HepG2 (cell line): ENCODE measurements around the gene TRIM59. TPM values are rescaled to one million over a fixed set of nuclear protein-coding genes. Genes with fewer than 3 reads are reported as not detected.

Experiments
- AKAP8 ChIP-seq: sonication (generic); formaldehyde crosslinking; IDR thresholded peaks from 2 replicates; pipeline ENCODE4 v1.5.1; 2020; ENCODE audit warnings: mild to moderate bottlenecking, missing genetic modification reagents
- ARHGAP35 ChIP-seq: sonication (generic); formaldehyde crosslinking; IDR thresholded peaks from 2 replicates; pipeline ENCODE4 v1.9.0; 2022; ENCODE audit warnings: mild to moderate bottlenecking, inconsistent platforms, moderate library complexity, missing genetic modification reagents, borderline replicate concordance
- ATRX ChIP-seq: sonication (generic); formaldehyde crosslinking; IDR thresholded peaks from 2 replicates; pipeline ENCODE4 v1.4.0; 2020; ENCODE audit warnings: missing genetic modification reagents, borderline replicate concordance
- BHLHE40 ChIP-seq: IDR thresholded peaks from 2 replicates; pipeline ENCODE4 v1.6.1; 2011; ENCODE audit warnings: low read length, improper control_type of control experiment
- CBFB ChIP-seq: sonication (generic); formaldehyde crosslinking; IDR thresholded peaks from 2 replicates; pipeline ENCODE4 v1.4.0; 2020; ENCODE audit warnings: missing genetic modification reagents
- CCAR2 ChIP-seq: fragments of 200-400 bp; formaldehyde crosslinking; optimal IDR thresholded peaks from 2 replicates; pipeline ENCODE3; 2018; ENCODE audit warnings: low read depth, mild to moderate bottlenecking, low read length, moderate library complexity
- EZH2 ChIP-seq: conservative IDR thresholded peaks from 2 replicates; pipeline ENCODE4 v1.6.1; 2012; ENCODE audit warnings: mild to moderate bottlenecking, low read depth, low read length, moderate library complexity
- FOSL1 ChIP-seq: sonication (generic); formaldehyde crosslinking; IDR thresholded peaks from 2 replicates; pipeline ENCODE4 v1.9.0; 2021; ENCODE audit warnings: missing genetic modification reagents, borderline replicate concordance
- GATAD1 ChIP-seq: IDR thresholded peaks from 2 replicates; pipeline ENCODE4 v1.6.1; 2016; ENCODE audit warnings: missing genetic modification reagents, missing compliant biosample characterization
- HMGXB4 ChIP-seq, 2 experiments: sonication (generic) in 1 of 2; formaldehyde crosslinking in 1 of 2; IDR thresholded peaks; 2 replicates each; pipeline versions ENCODE4 v1.4.0 to v1.6.1; 2018 to 2020; ENCODE audit warnings: missing genetic modification reagents in 2 of 2, borderline replicate concordance in 1 of 2, low read depth in 1 of 2, mild to moderate bottlenecking in 1 of 2, missing biosample characterization in 1 of 2
- MBNL3 ChIP-seq: fragments of 250-450 bp; sonication (Bioruptor Pico); conservative IDR thresholded peaks from 2 replicates; pipeline ENCODE4 v1.8.0; 2022; ENCODE audit warnings: mild to moderate bottlenecking, inconsistent platforms
- MIER2 ChIP-seq: IDR thresholded peaks from 2 replicates; pipeline ENCODE4 v1.6.1; 2016; ENCODE audit warnings: missing biosample characterization, missing genetic modification reagents
- MLX ChIP-seq: IDR thresholded peaks from 2 replicates; pipeline ENCODE4 v1.6.1; 2016
- RBFOX2 ChIP-seq: fragments of 200-400 bp; formaldehyde crosslinking; IDR thresholded peaks from 2 replicates; pipeline ENCODE4 v1.6.1; 2017; ENCODE audit warnings: low read depth, mild to moderate bottlenecking, low read length
- TERF1 ChIP-seq: sonication (generic); formaldehyde crosslinking; IDR thresholded peaks from 2 replicates; pipeline ENCODE4 v1.8.0; 2022; ENCODE audit warnings: mild to moderate bottlenecking, missing genetic modification reagents, moderate library complexity
- ZFP37 ChIP-seq: sonication (generic); formaldehyde crosslinking; IDR thresholded peaks from 2 replicates; pipeline ENCODE4 v1.4.0; 2020; ENCODE audit warnings: missing genetic modification reagents, borderline replicate concordance
- ZFP90 ChIP-seq: sonication (generic); formaldehyde crosslinking; IDR thresholded peaks from 2 replicates; pipeline ENCODE4 v1.8.0; 2022; ENCODE audit warnings: missing genetic modification reagents, mild to moderate bottlenecking, inconsistent platforms, borderline replicate concordance
- ZNF577 ChIP-seq: sonication (generic); formaldehyde crosslinking; IDR thresholded peaks from 2 replicates; pipeline ENCODE4 v1.4.0; 2020; ENCODE audit warnings: mild to moderate bottlenecking, low read depth, missing genetic modification reagents, borderline replicate concordance
- ZNF660 ChIP-seq: sonication (generic); formaldehyde crosslinking; IDR thresholded peaks from 2 replicates; pipeline ENCODE4 v1.5.1; 2020; ENCODE audit warnings: mild to moderate bottlenecking, low read depth, missing genetic modification reagents, borderline replicate concordance
- ZNF678 ChIP-seq: sonication (generic); formaldehyde crosslinking; IDR thresholded peaks from 2 replicates; pipeline ENCODE4 v1.4.0; 2020; ENCODE audit warnings: mild to moderate bottlenecking, missing genetic modification reagents
- ZNF776 ChIP-seq: sonication (generic); formaldehyde crosslinking; IDR thresholded peaks from 2 replicates; pipeline ENCODE4 v1.4.0; 2020; ENCODE audit warnings: mild to moderate bottlenecking, missing genetic modification reagents
- ZNF788 ChIP-seq: sonication (generic); formaldehyde crosslinking; IDR thresholded peaks from 2 replicates; pipeline ENCODE4 v1.5.0; 2020; ENCODE audit warnings: mild to moderate bottlenecking, missing genetic modification reagents, borderline replicate concordance
- ZNF800 ChIP-seq: sonication (generic); formaldehyde crosslinking; IDR thresholded peaks from 2 replicates; pipeline ENCODE4 v1.4.0; 2020; ENCODE audit warnings: missing genetic modification reagents
- ZSCAN25 ChIP-seq: sonication (generic); formaldehyde crosslinking; IDR thresholded peaks from 2 replicates; pipeline ENCODE4 v1.8.0; 2022; ENCODE audit warnings: mild to moderate bottlenecking, missing genetic modification reagents
- polyA plus RNA-seq, 8 experiments: library from polyadenylated mRNA; depleted of rRNA in 3 of 8; stranded (reverse) in 7 of 8; unstranded in 1 of 8; fragments of >200 nt; fragmentation: Illumina TruSeq in 4 of 8; extraction: Trizol in 4 of 8; gene quantifications; 2 replicates each; pipeline versions ENCODE4 v1.2.1 to v1.2.3, GENCODE V29; 2011 to 2016; ENCODE audit warnings: low read depth in 4 of 8, missing spikeins in 1 of 8, mixed read lengths in 1 of 8; ENCODE audit not compliant: insufficient read depth in 1 of 8
- total RNA-seq, 5 experiments: library from RNA; depleted of rRNA; stranded (reverse); fragments of >200 nt; fragmentation: Illumina TruSeq; extraction: Trizol; gene quantifications; 2 replicates each; pipeline ENCODE4 v1.2.3, GENCODE V29; 2016; ENCODE audit warnings: low read depth in 1 of 5

The TRIM59 gene
- total and polyA plus RNA-seq, 2 of the 13 experiments (the other 11 are each of a cell fraction or from before 2014, with no cell fraction given), result 1.3 to 3.2 TPM

GRCh38 chr3:160448845-160449635, 546 bp downstream of the TRIM59 start (continued):
- TF ChIP-seq ZSCAN25 (CRISPR knock-in tag), result no peak
- TF ChIP-seq ATRX, result no peak
- TF ChIP-seq RBFOX2, result no peak
- TF ChIP-seq CCAR2, result no peak
- no peak for TF ChIP-seq ZNF577 (CRISPR knock-in tag)
- no peak for TF ChIP-seq AKAP8 (CRISPR knock-in tag)
- no peak for TF ChIP-seq FOSL1 (CRISPR knock-in tag)
- TF ChIP-seq ARHGAP35 (CRISPR knock-in tag), result 0 out of 2 replicates have a peak, but pooled peaks have one; percentile 2
- TF ChIP-seq MIER2 (CRISPR knock-in tag), result no peak
- no peak for TF ChIP-seq BHLHE40
- no peak for TF ChIP-seq EZH2
- no peak for TF ChIP-seq ZFP37 (CRISPR knock-in tag)
- 0 out of 2 replicates have a peak, but pooled peaks have one; percentile 50 for TF ChIP-seq ZNF776 (CRISPR knock-in tag)
- TF ChIP-seq ZNF800 (CRISPR knock-in tag), result no peak
- no peak for TF ChIP-seq MBNL3 (CRISPR knock-in tag)
- no peak for TF ChIP-seq ZNF660 (CRISPR knock-in tag)
- TF ChIP-seq ZNF678, result no peak
- TF ChIP-seq ZFP90 (CRISPR knock-in tag), result no peak
- TF ChIP-seq ZNF788, result no peak
- TF ChIP-seq MLX (CRISPR knock-in tag), result no peak
- TF ChIP-seq CBFB, result no peak
- no peak for TF ChIP-seq TERF1 (CRISPR knock-in tag)
- TF ChIP-seq HMGXB4 (CRISPR knock-in tag; IDR thresholded peaks at IDR 0.05; ENCODE audit: borderline replicate concordance in 1 of 2, low read depth in 1 of 2), result 0 out of 4 replicates have a peak, but pooled peaks of 1 of the 2 experiments have one; percentile 31
- TF ChIP-seq GATAD1 (CRISPR knock-in tag), result no peak
